GM19240 (cell line): ENCODE data around the gene PCDHB10.

Source experiments
- DNase-seq: peaks from one replicate; pipeline ENCODE4 v3.0.0; 2011; ENCODE audit warnings: low spot score; ENCODE audit not compliant: insufficient read length

PCDHB10 gene

DNA sequence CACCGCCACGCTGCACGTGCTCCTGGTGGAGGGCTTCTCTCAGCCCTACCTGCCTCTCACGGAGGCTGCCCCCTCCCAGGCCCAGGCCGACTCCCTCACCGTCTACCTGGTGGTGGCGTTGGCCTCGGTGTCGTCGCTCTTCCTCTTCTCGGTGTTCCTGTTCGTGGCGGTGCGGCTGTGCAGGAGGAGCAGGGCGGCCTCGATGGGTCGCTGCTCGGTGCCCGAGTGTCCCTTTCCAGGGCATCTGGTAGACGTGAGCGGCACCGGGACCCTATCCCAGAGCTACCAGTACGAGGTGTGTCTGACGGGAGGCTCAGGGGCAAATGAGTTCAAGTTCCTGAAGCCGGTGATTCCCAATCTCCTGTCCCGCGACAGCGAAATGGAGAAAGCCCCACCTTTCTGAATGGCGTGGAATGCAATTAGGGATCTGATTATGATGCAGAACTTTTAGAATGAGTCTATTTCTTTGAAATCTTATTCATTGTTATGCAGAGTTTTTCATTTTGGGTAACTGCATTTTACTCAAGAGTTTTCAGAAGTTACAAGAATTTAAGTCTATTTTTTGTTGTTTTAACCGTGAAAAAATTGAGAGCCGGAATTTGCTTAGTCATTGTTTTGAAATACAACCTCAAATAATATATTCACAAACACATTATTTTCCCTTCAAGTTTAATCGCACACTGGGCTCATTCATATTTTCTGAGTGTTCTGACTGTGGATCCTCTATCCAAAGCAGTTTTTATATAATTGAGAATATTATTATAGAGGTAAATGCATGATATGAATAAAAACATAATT, 44.6 kb downstream of the PCDHB10 start:
- no peak for DNase-seq

DNA sequence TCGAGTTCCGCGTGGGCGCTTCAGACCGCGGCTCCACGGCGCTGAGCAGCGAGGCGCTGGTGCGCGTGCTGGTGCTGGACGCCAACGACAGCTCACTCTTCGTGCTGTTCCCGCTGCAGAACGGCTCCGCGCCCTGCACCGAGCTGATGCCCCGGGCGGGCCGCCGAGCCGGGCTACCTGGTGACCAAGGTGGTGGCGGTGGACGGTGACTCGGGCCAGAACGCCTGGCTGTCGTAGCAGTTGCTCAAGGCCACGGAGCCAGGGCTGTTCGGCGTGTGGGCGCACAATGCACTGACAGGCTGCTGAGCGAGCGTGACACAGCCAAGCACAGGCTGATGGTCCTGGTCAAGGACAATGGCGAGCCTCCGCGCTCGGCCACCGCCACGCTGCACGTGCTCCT, 49.3 kb downstream of the PCDHB10 start:
- DNase-seq, result no peak
